ENCODE data around the gene VAV2. TPM values are rescaled to one million over a fixed set of nuclear protein-coding genes. Genes with fewer than 3 reads are reported as not detected.

VAV2 gene
- total RNA-seq, 2 donors from 2014 or later, result 3.4 to 6.0 TPM

DNA sequence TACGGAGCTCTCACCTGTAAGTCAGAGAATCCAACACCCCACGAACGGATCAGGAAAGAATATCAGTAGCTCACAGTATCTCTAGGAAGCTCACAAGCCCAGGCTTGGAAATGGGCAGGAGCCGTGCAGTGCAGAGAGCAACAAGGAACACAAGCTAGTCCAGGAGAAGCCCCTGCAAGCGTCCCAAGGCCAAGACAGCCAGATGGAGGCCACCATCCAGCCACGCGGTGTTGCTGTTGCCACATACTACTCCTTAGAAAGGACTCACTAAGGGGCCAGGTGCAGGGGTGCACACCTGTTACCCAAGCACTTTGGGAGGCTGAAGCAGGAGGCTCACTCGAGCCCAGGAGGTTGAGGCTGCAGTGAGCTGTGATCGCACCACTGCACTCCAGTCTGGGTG is 15.4 kb upstream of the VAV2 start:
- TF ChIP-seq, protein P1, sequence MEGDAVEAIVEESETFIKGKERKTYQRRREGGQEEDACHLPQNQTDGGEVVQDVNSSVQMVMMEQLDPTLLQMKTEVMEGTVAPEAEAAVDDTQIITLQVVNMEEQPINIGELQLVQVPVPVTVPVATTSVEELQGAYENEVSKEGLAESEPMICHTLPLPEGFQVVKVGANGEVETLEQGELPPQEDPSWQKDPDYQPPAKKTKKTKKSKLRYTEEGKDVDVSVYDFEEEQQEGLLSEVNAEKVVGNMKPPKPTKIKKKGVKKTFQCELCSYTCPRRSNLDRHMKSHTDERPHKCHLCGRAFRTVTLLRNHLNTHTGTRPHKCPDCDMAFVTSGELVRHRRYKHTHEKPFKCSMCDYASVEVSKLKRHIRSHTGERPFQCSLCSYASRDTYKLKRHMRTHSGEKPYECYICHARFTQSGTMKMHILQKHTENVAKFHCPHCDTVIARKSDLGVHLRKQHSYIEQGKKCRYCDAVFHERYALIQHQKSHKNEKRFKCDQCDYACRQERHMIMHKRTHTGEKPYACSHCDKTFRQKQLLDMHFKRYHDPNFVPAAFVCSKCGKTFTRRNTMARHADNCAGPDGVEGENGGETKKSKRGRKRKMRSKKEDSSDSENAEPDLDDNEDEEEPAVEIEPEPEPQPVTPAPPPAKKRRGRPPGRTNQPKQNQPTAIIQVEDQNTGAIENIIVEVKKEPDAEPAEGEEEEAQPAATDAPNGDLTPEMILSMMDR (IDR thresholded peaks at IDR 0.05), result no peak

DNA sequence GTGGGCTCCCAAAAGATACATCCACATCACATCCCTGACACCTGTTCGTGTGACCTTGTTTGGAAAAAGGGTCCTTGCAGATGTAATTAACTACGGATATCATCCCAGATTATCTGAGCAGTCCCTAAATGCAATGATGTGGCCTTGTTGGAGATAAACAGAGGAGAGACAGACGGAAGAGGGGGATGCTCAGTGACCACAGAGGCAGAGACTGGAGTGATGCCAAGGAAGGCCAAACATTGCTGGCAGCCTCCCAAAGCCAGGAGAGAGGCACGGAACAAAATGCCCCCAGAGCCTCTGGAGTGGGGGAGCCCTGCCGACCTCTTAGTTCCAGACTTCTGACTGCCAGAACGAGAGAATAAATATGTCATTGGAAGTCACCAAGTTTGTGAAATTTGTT is 15.0 kb upstream of the VAV2 start:
- DNase-seq (ENCODE audit: low spot score), result no peak
- TF ChIP-seq, protein P1 (IDR thresholded peaks at IDR 0.05), result no peak
- H3K9me3 ChIP-seq, result no peaks in the 10 kb centered on the region
- H3K4me3 ChIP-seq, result no peak overlapping the region
- H3K27ac ChIP-seq, result no peak overlapping the region
- no peaks in the 10 kb centered on the region for H3K36me3 ChIP-seq
- H3K27me3 ChIP-seq, result no peaks in the 10 kb centered on the region
- H3K4me1 ChIP-seq, result no peaks in the 10 kb centered on the region

More for the DNA sequence above, 15.4 kb upstream of the VAV2 start:
- H3K9me3 ChIP-seq, result no peaks in the 10 kb centered on the region
- no peak overlapping the region for H3K4me3 ChIP-seq
- no peaks in the 10 kb centered on the region for H3K27me3 ChIP-seq
- DNase-seq (ENCODE audit: low spot score), result no peak
- H3K36me3 ChIP-seq, result no peaks in the 10 kb centered on the region
- no peaks in the 10 kb centered on the region for H3K4me1 ChIP-seq
- H3K27ac ChIP-seq, result no peak overlapping the region

DNA sequence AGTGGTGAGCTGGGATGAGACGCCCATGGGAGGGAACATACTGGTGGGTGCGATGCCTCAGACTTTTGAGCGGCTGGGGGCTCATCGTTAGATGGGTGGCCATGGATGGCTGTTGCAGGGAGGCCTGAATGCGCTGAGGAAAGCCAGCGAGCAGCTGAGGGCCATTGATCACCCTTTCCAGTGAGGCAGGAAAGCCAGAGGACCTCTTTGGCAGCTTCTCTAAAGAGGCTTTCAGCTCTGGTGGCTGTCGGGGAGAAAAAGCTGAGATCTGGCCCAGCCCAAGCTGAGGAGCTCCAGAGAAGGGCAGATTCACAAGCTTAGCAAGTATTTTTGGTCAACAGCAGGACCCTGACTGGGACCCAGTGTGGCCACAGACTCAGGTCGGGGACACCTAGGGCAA is 13.3 kb upstream of the VAV2 start:
- no peak for DNase-seq (ENCODE audit: low spot score)
- no peaks in the 10 kb centered on the region for H3K4me1 ChIP-seq
- no peak overlapping the region for H3K4me3 ChIP-seq
- H3K36me3 ChIP-seq, result no peaks in the 10 kb centered on the region
- no peaks in the 10 kb centered on the region for H3K27me3 ChIP-seq
- TF ChIP-seq, protein P1 (IDR thresholded peaks at IDR 0.05), result no peak
- H3K27ac ChIP-seq, result no peak overlapping the region
- no peaks in the 10 kb centered on the region for H3K9me3 ChIP-seq

DNA sequence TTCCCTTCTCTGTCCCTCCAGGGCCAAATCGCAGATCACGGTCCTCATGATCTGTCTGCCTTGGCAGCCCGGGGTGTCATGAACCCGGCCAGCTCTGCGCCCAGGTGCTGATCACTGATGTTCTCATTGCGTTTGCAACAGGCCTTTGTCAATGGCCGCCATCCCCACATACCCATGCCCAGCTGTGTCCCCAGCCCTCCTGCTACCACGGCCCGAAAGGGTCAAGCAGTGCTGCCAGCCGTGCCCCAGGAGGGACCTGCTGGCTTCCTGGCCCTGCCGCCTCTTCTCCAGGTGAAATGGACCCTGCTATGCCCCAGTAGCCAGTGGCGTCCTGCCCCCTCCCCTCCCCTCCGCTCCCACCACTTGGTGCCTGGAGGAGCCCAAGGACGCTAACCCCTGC is 12.8 kb upstream of the VAV2 start:
- Histone ChIP-seq H3K4me3 (no peak overlapping the region), H3K27me3 (no peaks in the 10 kb centered on the region), H3K4me1 (peaks cover 0 to 2% of the 10 kb centered on the region in 2 donors), H3K36me3 (no peaks in the 10 kb centered on the region), H3K27ac (no peak overlapping the region), H3K9me3 (no peaks in the 10 kb centered on the region)
- no peak for DNase-seq (ENCODE audit: low spot score)
- TF ChIP-seq, protein P1 (IDR thresholded peaks at IDR 0.05), result no peak

DNA sequence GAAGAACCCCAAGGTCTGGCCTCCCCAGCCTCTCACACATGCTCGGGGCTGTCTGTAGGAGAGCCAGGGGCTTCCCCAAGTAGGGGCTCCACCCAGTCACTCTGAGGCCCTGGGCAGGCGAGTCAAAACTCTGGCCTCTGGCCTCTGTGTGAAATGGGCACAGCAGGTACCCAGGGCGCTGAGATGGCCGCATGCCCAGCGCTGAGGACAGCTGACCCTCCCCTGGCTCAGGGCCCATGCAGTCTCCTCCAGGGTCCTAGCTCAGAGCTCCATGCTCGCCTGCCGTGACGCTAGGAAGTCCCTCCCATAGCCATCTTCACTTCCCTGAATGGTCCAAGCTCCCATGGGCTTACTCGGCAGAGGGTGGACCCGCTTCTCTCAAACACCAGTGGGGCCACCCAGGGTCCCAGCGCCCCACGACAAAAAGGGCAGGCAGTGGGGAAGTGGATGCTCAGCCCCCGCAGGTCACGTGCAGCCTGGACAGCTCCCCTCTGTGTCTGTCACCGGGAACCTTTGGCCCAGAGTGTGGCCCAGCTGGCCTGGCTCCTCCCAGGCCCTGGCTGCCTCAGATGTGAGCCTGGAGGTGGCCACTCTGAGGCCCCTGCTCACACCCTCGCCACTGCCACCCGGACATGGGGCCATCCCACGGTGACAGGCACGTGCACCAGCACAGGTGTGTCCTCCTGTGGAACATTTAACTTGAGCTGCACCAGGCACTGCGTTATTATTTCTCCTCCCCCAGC is 12.2 kb upstream of the VAV2 start:
- H3K4me1 ChIP-seq, result peaks cover 0 to 4% of the 10 kb centered on the region in 2 donors
- H3K27me3 ChIP-seq, result no peaks in the 10 kb centered on the region
- no peak overlapping the region for H3K4me3 ChIP-seq
- H3K9me3 ChIP-seq, result no peaks in the 10 kb centered on the region
- TF ChIP-seq, protein P1 (IDR thresholded peaks at IDR 0.05), result no peak
- no peaks in the 10 kb centered on the region for H3K36me3 ChIP-seq
- no peak overlapping the region for H3K27ac ChIP-seq
- no peak for DNase-seq (ENCODE audit: low spot score)

DNA sequence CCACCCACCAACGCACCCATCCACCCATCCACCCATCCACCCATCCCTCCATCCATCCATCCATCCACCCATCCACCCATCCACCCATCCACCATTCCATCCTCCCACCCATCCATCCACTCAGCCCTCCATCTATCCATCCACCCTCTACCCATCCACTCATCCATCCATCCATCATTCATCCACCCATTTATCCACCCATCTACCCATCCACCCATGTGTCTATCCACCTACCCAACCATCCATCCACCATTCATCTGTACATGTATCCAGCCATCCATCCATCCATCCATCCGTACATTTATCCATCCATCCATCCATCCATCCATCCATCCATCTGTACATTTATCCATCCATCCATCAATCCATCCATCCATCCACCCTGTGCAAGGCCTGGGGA is 11.1 kb upstream of the VAV2 start:
- no peaks in the 10 kb centered on the region for H3K27me3 ChIP-seq
- H3K27ac ChIP-seq, result no peak overlapping the region
- peaks cover 0 to 4% of the 10 kb centered on the region in 2 donors for H3K4me1 ChIP-seq
- no peak overlapping the region for H3K4me3 ChIP-seq
- TF ChIP-seq, protein P1 (IDR thresholded peaks at IDR 0.05), result no peak
- no peaks in the 10 kb centered on the region for H3K36me3 ChIP-seq
- no peak for DNase-seq (ENCODE audit: low spot score)
- H3K9me3 ChIP-seq, result no peaks in the 10 kb centered on the region
